Measurements from ENCODE around the gene PNPLA6.
A peak's percentile ranks its signal among the peaks of the same experiment; 100 is the strongest.

The PNPLA6 gene

DNA sequence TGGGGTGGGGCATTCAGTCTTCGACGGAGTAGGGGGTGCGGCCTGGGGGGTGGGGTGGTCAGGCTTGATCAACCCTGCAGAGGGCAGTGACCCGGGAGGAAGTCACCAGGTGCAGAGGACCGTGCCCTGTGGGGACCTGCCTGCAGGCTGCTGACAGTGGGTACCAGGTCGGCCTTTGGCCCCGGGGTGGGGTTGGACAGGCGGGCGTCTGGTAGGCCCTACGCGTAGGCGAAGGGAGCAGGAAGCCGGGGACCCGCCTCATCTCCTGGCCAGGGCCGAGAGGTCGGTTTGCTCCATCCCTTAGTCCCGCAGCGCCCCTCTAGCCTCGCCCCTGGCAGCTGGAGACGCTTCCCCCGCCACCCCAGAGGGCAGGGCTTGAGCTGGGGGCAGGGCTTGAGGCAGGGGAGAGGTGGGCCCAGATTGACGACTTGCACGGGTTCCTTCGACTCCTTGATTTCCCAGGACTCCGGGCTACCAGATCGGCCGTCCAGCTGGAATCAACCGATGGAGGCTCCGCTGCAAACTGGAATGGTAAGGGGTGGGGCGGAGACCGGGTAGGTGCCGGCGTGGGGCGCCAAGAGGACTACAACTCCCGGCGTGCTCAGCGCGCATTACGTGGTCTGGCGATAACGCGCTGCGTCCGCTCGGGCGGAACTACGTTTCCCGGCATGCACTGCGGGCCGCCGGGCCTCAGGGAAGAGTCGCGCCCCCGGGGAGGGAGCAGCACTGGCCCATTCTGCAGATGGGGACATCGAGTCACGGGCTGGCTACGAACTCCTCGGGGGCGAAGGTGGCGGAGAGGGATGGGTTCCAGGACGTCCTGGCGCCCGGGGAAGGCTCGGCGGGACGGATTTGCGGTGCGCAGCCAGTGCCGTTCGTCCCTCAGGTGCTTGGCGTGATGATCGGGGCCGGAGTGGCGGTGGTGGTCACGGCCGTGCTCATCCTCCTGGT is at the start of gene PNPLA6:
PNPLA6 (plus strand) TSS at position 671 of the 951 bp plus-strand sequence; CDS start at position 743, 72 bp downstream.
- DNase-seq (ENCODE audit: low read depth): peak; percentile 90

DNA sequence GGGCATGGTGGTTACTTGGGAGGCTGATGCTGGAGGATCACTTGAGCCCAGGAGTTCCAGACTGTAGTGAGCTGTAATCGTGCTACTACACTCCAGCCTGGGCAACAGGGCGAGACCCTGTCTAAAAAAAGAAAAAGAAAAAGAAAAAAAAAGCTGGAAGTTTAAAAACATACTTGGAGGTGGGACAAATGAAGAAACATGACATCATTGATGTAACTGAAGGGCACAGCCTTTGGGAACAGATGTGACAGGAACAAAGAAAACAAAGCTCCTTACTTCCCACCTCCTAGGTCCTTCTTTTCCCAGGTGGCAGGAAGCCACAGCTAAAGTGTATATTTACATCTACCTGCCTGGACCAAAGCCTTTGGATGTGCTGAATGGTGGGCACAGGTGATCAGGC is 48.6 kb upstream of the PNPLA6 start:
- DNase-seq (ENCODE audit: low read depth): no peak

DNA sequence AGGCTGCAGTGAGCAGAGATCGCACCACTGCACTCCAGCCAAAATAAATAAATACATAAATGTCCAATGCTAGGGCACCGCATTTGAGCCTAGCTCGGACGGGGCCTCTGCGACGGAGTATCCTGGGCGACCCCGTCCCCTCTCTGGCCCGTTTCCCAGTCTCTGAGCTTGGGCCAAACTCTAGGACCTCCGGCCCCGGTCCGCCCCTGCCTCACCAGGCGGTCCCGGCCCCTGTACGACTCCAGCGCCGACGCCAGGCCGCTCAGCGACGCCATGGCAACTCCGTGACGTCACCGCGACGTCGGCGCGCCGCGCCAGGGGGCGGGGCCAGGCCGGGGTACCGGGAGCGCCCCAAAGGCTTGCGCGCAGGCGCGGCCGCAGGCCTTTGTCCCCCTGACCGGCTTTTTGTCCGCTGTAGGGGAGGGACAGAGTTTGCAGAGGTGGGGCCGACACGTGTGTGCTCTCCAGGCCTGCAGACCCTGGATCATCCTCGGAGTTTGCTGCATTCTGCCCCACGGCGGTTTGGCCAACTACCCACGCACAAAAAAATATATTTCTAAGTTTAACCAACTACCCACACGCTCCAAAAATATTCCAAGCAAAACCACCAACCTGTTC is 46.7 kb upstream of the PNPLA6 start, which contains the start of gene PEX11G:
PEX11G (minus strand) TSS at position 300 of the 618 bp plus-strand sequence; CDS start at position 275, 25 bp downstream.
- peak; percentile 83 for DNase-seq (ENCODE audit: low read depth)

DNA sequence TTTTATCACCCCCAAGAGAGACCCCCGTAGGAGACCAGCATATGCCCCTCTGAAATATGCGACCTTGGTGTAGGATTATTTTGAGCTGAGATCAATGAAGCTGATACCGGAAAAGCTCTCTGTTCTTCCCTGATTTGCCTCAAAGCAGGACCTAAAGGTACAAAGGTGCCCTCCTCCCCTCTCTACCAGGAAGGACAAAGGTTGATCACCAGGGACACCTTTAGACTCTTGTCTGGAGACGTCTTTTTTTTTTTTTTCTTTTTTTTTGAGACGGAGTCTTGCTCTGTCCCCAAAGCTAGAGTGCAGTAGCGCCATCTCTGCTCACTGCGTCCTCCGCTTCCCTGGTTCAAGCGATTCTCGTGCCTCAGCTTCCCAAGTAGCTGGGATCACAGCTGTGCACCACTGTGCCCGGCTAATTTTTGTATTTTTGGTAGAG is 45.9 kb upstream of the PNPLA6 start:
- no peak for DNase-seq (ENCODE audit: low read depth)

GRCh38 chr19:7492142-7492541 is 43.4 kb upstream of the PNPLA6 start:
- DNase-seq (ENCODE audit: low read depth): no peak

DNA sequence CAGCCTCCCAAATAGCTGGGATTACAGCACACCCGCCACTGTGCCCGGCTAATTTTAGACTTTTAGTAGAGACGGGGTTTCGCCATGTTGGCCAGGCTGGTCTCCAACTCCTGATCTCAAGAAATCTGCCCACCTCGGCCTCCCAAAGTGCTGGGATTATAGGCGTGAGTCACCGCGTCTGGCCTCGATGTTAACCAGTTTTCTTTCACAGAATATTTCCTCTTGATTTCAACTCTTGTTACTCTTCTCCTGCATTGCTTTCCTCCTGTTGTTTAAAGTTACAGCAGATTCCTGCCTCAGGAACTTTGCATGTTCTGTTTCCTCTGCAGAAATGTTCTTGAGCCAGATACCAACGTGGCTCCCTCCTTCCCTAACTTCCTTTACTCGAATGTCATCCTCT is 43.0 kb upstream of the PNPLA6 start:
- no peak for DNase-seq (ENCODE audit: low read depth)

- no peak for DNase-seq (ENCODE audit: low read depth)
Measured at GRCh38 chr19:7494416-7495098, 41.0 kb upstream of the PNPLA6 start.

GRCh38 chr19:7497292-7497691 is 38.2 kb upstream of the PNPLA6 start:
- no peak for DNase-seq (ENCODE audit: low read depth)

DNA sequence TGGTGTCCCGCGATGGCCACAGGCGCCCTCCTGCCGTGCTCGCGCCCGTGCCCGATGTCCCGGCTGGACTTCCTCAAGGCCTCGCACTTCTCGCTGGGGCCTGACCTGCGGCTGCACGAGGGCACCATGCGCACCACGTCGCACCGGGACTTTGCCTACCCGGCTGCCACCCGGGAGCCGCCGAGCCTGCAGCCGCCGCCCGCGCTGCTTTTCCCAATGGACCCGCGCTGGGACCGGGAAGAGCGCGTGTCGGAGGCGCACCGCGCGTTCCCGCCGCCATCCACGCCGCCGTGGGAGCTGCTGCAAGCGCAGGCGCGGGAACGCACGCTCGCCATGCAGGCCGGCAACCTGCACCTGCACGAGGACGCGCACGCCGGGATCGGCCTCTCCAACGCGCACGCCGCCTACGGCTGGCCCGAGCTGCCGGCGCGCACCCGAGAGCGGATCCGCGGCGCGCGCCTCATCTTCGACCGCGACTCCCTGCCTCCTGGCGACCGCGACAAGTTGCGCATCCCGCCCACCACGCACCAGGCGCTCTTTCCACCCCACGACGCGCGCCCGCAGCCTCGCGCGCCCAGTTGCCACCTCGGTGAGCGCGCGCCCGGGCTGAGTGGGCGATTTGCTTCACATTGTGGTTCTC is 34.6 kb upstream of the PNPLA6 start:
- no peak for DNase-seq (ENCODE audit: low read depth)

DNA sequence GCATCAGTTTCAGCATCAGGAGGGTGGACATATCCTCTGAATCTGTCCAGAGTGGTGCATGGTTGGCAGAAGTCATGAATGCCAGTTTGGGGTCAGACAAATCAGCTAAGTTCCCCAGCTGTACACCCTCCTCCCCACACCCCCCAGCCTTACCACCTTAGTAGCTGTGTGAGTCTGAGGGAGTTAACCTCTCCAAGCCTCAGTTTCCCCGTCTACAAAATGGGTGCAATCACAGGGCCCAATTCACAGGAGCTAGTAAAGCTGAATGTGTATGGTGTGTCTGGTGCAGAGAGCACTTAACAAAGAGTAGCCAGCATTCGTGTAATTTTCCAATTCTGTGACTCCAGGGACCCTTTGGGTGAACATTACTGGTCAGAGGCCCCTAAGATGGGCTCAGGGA is 33.0 kb upstream of the PNPLA6 start:
- no peak for DNase-seq (ENCODE audit: low read depth)

- no peak for DNase-seq (ENCODE audit: low read depth)
Measured at GRCh38 chr19:7504684-7505083, 30.8 kb upstream of the PNPLA6 start.

- no peak for DNase-seq (ENCODE audit: low read depth)
Measured at GRCh38 chr19:7505288-7505681, 30.2 kb upstream of the PNPLA6 start.

GRCh38 chr19:7505682-7506384 is 29.7 kb upstream of the PNPLA6 start:
- no peak for DNase-seq (ENCODE audit: low read depth)

GRCh38 chr19:7506385-7507328 is 28.9 kb upstream of the PNPLA6 start:
- DNase-seq (ENCODE audit: low read depth): no peak

GRCh38 chr19:7507884-7508283 is 27.6 kb upstream of the PNPLA6 start:
- DNase-seq (ENCODE audit: low read depth): no peak

DNA sequence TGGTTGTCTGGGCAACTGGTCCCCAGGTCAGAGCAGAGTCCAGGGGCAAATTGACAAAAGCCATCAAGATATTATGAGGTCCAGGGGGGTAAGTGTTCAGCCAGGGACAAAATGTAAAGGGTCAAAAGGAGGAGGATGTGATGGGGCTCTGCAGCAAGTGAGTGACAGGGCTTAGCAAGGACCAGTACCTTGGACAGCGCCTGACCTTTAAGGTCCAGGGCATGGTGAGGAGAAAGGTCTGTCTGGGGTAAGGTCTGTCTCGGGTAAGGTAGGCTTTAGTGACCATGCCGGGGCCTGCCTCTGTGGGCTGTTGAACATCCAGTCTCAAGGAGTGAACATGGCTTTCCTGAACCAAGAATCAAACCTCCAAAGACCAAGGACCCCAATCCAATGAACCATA is 25.9 kb upstream of the PNPLA6 start:
- no peak for DNase-seq (ENCODE audit: low read depth)

DNA sequence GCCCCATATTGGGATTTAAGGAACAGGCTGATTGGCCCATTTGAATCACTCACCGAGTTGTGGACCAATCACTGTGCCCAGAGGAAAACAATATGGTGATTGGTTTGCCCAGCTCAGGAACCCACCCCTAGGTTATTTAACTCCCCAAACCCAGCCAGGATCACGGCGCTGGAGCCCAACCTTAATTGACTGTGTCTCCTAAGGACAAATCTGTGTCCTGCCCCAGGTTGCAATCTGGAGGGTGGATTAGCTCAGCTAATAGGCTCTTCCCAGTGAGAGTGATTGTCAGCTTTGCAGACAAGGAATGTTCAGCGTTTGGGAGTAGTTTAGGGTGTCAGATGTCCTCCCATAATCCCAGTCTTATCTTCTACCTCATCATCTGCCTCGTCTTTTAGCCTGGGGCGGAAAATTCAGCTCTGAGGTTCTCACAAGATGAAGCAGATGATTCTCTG is 23.1 kb upstream of the PNPLA6 start:
- DNase-seq (ENCODE audit: low read depth): no peak

DNA sequence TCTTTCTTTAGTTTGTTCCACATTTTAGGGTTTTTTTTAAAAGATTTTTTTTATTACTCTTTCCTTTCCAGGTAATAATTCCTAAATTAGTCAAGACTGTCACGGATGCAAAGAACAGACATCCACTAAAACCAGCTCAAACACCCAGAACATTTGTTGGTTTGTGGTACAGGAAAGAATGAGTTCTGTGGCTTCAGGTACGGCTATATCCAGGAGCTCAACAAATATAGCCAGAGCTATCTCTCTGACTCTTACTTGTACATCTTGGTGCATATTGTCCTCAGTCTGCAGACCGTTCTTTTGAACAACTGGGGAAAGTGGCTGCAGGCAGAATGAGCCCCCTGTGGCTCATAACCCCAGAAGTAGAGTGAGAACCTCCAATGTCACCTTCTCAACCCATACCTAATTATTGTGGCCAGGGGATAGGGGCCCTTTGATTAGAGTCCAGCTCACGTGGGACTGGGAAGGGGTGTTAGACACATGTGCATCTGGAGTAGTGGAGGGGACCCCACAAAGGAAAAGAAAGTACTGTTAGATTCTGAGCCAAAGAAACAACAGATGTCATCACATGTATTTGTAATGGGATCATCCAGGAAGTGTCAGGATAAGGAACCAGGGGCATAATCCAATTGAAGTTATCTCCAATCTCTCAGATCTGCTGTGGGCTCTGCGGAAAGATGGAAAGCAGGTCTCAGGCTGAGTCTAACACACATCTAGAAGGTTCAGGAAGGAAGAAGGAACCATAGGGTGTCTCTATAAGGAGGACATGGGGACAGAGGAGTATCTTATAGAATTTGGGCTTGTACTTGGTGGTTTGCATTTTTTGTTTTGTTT is 21.5 kb upstream of the PNPLA6 start:
- no peak for DNase-seq (ENCODE audit: low read depth)

DNA sequence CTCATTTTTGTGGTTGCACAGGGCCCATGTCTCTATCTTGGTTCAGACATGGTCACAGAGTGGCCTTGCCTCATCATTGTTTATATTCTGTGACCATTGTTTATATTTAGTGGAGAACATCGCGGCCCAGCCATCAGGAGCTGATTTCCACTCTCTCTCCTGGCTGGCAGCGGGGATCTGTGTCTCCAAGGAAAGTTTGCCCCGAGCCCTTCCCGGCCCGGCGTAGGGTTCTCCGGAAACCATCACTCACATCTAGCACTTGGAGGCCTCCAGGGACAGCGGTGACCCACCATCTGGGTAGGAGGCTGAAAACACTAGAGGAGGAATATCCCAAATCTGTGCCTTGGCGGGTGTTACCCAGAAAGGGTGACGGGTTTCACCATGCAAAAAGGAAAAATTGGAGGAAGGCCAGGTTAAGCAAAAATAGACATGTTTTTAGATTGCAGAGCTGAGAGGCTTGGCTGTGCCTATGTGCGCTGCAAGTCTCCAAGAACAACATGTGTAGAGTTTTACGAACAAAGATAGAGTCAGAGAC is 20.3 kb upstream of the PNPLA6 start:
- no peak for DNase-seq (ENCODE audit: low read depth)
